Kidney (tissue), 14 donors: ENCODE data around the gene IGFBP1. TPM values are rescaled to one million over a fixed set of nuclear protein-coding genes. Genes with fewer than 3 reads are reported as not detected.

ENCODE experiments used
- DNase-seq, 5 donors: peaks; one replicate each; pipeline ENCODE4 v3.0.0-alpha.2; 2013 to 2020
- FAIRE-seq: peaks from 2 replicates; lab custom pipeline; 2012; peaks lifted over from hg19 to GRCh38; lab: Jason Lieb, UNC
- H3K27ac ChIP-seq, 2 donors: one replicate each; pipeline ENCODE4 v1.7.0; 2013; ENCODE audit warnings: low read depth in 2 of 2, low read length in 2 of 2, inconsistent platforms in 1 of 2
- H3K27me3 ChIP-seq: one replicate; pipeline ENCODE4 v1.7.1; 2013; ENCODE audit warnings: low read length, inconsistent platforms; ENCODE audit not compliant: control insufficient read depth, insufficient read depth
- H3K36me3 ChIP-seq, 3 donors: one replicate each; pipeline versions ENCODE4 v1.7.0 to v1.7.1; 2013; ENCODE audit warnings: low read length in 3 of 3, control low read depth in 1 of 3, inconsistent platforms in 1 of 3; ENCODE audit not compliant: insufficient read depth in 3 of 3, control insufficient read depth in 2 of 3
- H3K4me1 ChIP-seq, 3 donors: one replicate each; pipeline versions ENCODE4 v1.7.0 to v1.7.1; 2013; ENCODE audit warnings: low read length in 3 of 3, inconsistent platforms in 1 of 3, low read depth in 1 of 3; ENCODE audit not compliant: control insufficient read depth in 2 of 3, insufficient read depth in 2 of 3
- H3K4me3 ChIP-seq, 3 donors: one replicate each; pipeline versions ENCODE4 v1.7.0 to v1.8.1; 2013; ENCODE audit warnings: low read length in 3 of 3, control low read depth in 1 of 3, inconsistent platforms in 1 of 3
- H3K9ac ChIP-seq, 3 donors: one replicate each; pipeline versions ENCODE4 v1.7.0 to v1.7.1; 2013; ENCODE audit warnings: low read length in 3 of 3, control low read depth in 1 of 3, inconsistent platforms in 1 of 3
- H3K9me3 ChIP-seq, 3 donors: one replicate each; pipeline versions ENCODE4 v1.7.0 to v1.7.1; 2013; ENCODE audit warnings: low read length in 3 of 3, control low read depth in 1 of 3, inconsistent platforms in 1 of 3; ENCODE audit not compliant: control insufficient read depth in 2 of 3, insufficient read depth in 1 of 3
- CTCF ChIP-seq: IDR thresholded peaks from 3 replicates; pipeline ENCODE4 v1.5.1; 2012; ENCODE audit warnings: mild to moderate bottlenecking, moderate library complexity, borderline replicate concordance; ENCODE audit not compliant: insufficient read depth; ENCODE audit errors: extremely low read depth
- intact Hi-C: fragments of 100-400 bp; cut with DNase I; formaldehyde crosslinking; loops from one replicate; pipeline ENCODE4 v1.11.1; 2022
- polyA plus RNA-seq: library from polyadenylated mRNA; stranded (reverse); fragments of 350-450 nt; fragmentation: Illumina TruSeq; extraction: RNeasy Lipid Tissue Mini Kit (QIAGEN cat#74804); gene quantifications from one replicate; pipeline ENCODE4 v1.2.3, GENCODE V29; 2014; ENCODE audit warnings: low read depth, low replicate concordance; ENCODE audit not compliant: insufficient read depth
- total RNA-seq: library from RNA; stranded (reverse); fragmentation: NEBNext Ultra II Directional; extraction: Animal tissue kit (Norgen Biotek cat#: 25700); gene quantifications from one replicate; pipeline ENCODE4 v1.2.1, GENCODE V29; 2021
- donor health status: control.
- donor health status: control.
- donor health status: control.
- donor health status: control.
- donor health status: control.
- donor health status: DM: yes; HTN: yes; CAD: no.
- donor health status: Normal renal cell carcinoma (clear cell type).

Gene IGFBP1
- total and polyA plus RNA-seq, 2 donors from 2014 or later, result 0.65 TPM; not detected in 1

- peak overlapping the region; percentile 37 to 64 (median 59) for H3K4me3 ChIP-seq
- DNase-seq, result peak; percentile 78 to 91 (median 88)
- intact Hi-C loops, result loop anchor here (5.0 to 10.0 kb wide), 2 partner anchors 430 to 1173 kb away; no protein-coding TSS in a partner anchor
- H3K9ac ChIP-seq, result peak overlapping the region in 2 of 3 donors; percentile 13 to 34
- H3K9me3 ChIP-seq, result no peaks in the 10 kb centered on the region
- H3K36me3 ChIP-seq, result no peaks in the 10 kb centered on the region
- FAIRE-seq, result no peak
- H3K27me3 ChIP-seq, result peaks cover 7% of the 10 kb centered on the region
- peaks cover 7 to 23% (median 7%) of the 10 kb centered on the region in 3 donors for H3K4me1 ChIP-seq
- peak overlapping the region in 1 of 2 donors; percentile 5 for H3K27ac ChIP-seq
- peak; percentile 80 for TF ChIP-seq CTCF
Measured at GRCh38 chr7:45921699-45922519, 33.6 kb downstream of the IGFBP1 start.

GRCh38 chr7:45922810-45923209, 34.5 kb downstream of the IGFBP1 start:
- peak overlapping the region; percentile 41 to 64 (median 59) for H3K4me3 ChIP-seq
- peak overlapping the region in 1 of 2 donors; percentile 5 for H3K27ac ChIP-seq
- H3K27me3 ChIP-seq, result peaks cover 7% of the 10 kb centered on the region
- FAIRE-seq (no peak), DNase-seq (peak in 1 of 5 donors; percentile 33)
- peaks cover 5 to 23% (median 7%) of the 10 kb centered on the region in 3 donors for H3K4me1 ChIP-seq
- intact Hi-C loops, result loop anchor here (5.0 to 10.0 kb wide), 2 partner anchors 429 to 1172 kb away; no protein-coding TSS in a partner anchor
- TF ChIP-seq CTCF, result no peak
- H3K36me3 ChIP-seq, result no peaks in the 10 kb centered on the region
- no peak overlapping the region for H3K9ac ChIP-seq
- no peaks in the 10 kb centered on the region for H3K9me3 ChIP-seq

- Histone ChIP-seq H3K4me3 (peak overlapping the region in 2 of 3 donors; percentile 59 to 64), H3K27ac (no peak overlapping the region), H3K9ac (no peak overlapping the region), H3K27me3 (peaks cover 5% of the 10 kb centered on the region), H3K9me3 (no peaks in the 10 kb centered on the region), H3K4me1 (peaks cover under 1 to 21% (median 7%) of the 10 kb centered on the region in 3 donors), H3K36me3 (no peaks in the 10 kb centered on the region)
- peak; percentile 80 for TF ChIP-seq CTCF
- peak; percentile 62 for FAIRE-seq
- intact Hi-C loops, result loop anchor here (5.0 to 10.0 kb wide), 2 partner anchors 429 to 1172 kb away; no protein-coding TSS in a partner anchor
- peak; percentile 81 to 90 (median 89) for DNase-seq
Measured at GRCh38 chr7:45923290-45923689, 35.0 kb downstream of the IGFBP1 start.
